SHP77 treated with DMSO at 0.1 percent for 48 hours (cell line): ENCODE measurements around the gene MFSD12.
A peak's percentile ranks its signal among the peaks of the same experiment; 100 is the strongest.

Source experiments
- DNase-seq: peaks from one replicate; lab custom pipeline; 2025; lab: John Stamatoyannopoulos, UW

The MFSD12 gene

GRCh38 chr19:3557461-3558248 lies at the start of gene MFSD12:
Gene MFSD12 (minus strand): TSS chr19:3557586. CDS start chr19:3557403, 183 bp downstream.
- DNase-seq: peak; percentile 64

- no peak for DNase-seq
These were observed 49.4 kb upstream of the MFSD12 start, which contains the start of gene TBXA2R for GRCh38 chr19:3606690-3607289. Gene TBXA2R (minus strand): TSS chr19:3606875. CDS start chr19:3600634, 6,241 bp downstream.

GRCh38 chr19:3606174-3606689 lies 48.8 kb upstream of the MFSD12 start:
- DNase-seq: no peak

- no peak for DNase-seq
These were observed 48.4 kb upstream of the MFSD12 start for GRCh38 chr19:3605770-3606169.

DNA sequence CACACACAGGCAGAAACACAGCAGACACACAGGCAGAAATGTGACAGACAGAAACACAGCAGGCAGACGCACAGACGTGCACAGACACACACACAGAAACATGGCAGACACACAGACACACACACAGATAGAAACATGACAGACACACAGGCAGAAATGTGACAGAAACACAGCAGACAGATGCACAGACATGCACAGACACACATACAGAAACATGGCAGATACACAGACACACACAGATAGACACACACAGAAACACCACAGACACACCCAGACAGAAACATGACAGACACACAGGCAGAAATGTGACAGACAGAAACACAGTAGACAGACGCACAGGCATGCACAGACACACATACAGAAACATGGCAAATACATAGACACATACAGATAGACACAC lies 48.0 kb upstream of the MFSD12 start:
- DNase-seq: no peak

- DNase-seq: no peak
These were observed 47.6 kb upstream of the MFSD12 start for GRCh38 chr19:3604987-3605343.

DNA sequence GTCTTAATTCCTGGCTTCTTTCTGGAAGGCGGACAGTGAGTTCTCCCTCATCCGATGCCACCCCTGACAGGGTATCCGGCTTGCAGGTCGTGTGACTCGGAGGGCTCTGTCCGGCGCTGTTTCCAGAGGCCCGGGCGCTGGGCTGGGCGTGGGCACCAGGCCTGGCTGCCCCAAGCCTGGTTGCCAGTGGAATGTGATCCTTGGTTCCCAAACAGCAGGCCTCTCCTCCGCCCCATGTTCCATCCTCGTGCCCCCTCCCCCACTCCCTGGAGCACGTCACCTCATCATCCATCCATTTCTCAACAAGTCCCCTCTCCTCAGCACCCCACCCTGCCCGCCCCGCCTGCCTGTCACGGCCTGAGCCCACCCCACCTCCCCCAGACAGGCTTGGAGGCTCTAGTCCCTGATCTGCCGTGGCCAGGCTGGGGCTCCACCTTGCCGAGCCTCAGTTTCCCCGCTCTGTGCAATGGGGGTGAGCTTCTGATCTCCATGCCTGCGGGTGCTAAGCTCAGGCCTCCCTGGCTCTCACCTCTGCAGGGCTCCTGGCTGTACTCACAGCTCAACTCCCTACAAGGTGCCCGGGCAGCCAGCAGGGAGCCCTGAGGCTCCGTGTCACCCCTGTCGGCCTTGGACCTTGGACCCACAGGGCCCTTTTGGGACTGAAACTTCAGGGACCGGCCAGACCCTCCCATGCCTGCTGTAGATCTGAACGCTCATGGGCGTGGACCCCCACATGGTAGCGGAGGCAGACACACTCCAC lies 47.0 kb upstream of the MFSD12 start:
- DNase-seq: no peak

DNA sequence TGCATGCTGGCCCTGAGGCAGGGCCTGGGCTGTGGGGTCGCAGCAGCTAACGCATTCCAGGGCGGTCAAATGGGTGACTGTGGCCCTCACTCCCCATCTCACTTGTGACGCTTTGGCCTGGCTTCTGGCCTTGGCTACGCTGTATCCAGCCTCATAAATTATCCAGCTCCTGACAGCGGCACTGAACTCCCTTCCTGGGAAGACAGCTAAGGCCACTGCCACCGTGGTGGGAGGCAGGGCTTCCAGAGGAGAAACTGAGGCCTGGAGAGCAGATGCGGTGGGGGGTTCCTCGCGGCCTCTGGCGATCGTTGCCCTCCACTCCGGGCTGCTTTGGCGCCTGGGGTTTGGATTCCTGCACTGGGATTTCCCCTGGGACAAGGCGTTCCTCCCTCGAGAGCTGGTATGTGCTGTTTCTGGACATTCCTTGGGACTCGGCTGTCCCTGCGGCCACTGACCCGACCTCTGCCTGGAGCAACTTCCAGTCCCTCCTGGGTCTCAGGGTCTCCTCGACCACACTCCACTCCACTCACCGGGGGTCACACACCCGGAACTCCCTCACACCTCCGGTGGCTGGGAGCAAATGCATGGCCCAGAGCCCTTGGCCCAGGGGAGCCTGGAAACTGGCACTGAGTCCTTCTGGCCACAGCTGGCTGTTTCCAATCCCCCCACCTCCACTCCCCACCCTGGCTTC lies 45.9 kb upstream of the MFSD12 start:
- no peak for DNase-seq

GRCh38 chr19:3601021-3601420 lies 43.6 kb upstream of the MFSD12 start:
- no peak for DNase-seq

DNA sequence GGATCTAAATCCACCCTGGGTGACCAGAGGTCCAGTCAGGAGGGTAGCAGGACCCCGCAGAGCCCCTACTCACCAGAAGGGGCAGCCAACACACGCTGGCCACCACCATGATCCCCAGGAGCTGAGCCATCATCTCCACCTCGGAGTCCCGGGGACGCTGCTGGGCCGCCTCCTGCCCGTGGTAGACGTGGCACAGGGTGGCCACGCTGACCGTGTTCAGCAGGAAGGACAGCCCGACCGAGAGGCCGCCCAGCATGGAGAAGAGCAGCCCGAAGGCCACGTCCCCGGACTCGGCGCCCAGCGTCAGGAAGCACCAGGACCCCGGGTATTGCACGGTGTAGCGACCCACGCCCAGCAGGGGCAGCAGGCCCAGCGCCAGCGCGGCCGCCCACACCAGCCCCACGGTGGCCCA lies 42.4 kb upstream of the MFSD12 start:
- no peak for DNase-seq

- no peak for DNase-seq
These were observed 38.2 kb upstream of the MFSD12 start for GRCh38 chr19:3595521-3596061.

DNA sequence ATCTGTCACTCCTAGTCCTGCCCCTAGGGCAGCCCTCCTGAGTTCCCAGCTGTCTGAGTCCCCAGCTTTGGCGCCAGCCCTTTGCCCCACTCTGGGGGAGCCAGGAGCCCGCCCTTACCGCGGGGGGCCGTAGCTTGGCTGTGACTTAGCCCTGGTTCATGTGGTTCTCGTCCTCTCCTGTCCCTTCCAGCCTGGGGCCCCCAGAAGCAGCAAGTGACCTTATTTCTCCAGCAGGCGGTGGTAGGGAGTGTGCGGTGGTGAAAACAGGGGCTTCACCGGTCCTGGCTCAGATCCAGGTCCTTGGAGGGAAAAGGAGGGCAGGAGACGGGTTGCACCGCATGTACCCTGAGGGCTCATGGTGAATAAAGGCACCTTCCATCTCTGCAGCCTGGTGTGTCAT lies 35.8 kb upstream of the MFSD12 start:
- DNase-seq: no peak

- DNase-seq: no peak
These were observed 34.7 kb upstream of the MFSD12 start for GRCh38 chr19:3591876-3592613.

DNA sequence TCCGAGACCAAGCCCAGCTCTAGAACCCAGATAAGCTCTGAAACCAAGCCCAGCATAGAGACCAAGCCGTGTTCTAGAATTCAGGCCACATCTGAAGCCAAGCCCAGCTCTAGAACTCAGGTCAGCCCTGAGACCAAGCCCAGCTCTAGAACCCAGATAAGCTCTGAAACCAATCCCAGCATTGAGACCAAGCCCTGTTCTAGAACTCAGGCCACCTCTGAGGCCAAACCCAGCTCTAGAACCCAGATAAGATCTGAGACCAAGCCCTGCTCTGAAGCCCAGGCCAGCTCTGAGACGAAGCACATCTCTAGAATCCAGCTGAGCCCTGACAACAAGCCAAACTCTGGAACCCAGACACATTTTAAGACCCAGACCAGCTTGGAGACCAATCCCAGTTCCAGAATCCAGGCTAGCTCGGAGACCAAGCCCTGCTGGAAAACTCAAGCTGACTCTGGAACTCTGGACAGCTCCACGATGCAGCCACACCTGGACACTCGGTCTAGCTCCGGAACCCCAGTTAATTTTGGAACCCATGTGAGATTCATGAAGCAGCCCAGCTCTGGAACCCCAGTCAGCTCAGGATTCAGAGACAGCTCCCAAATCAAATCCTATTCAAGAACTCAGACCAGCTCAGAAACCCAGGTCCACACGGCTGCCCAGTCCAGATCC lies 33.7 kb upstream of the MFSD12 start:
- DNase-seq: no peak

DNA sequence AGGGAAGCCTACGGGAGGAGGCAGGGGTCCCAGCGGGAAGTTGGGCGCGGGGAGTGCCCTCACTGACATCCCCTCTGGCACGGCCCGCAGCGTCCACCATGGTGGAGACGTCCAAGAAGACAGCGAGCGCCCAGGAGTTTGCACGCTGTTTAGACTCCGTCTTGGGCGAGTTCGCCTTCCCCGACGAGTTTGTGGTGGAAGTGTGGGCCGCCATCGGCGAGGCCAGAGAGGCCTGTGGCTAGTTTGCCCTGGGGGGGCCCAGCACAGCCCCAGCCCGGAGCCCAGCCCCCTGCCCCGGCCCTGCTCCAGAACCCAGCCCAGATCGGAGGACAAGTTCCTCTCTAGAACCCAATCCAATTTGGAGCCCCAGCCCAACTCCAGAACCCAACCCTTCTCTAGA lies 32.6 kb upstream of the MFSD12 start:
- no peak for DNase-seq

DNA sequence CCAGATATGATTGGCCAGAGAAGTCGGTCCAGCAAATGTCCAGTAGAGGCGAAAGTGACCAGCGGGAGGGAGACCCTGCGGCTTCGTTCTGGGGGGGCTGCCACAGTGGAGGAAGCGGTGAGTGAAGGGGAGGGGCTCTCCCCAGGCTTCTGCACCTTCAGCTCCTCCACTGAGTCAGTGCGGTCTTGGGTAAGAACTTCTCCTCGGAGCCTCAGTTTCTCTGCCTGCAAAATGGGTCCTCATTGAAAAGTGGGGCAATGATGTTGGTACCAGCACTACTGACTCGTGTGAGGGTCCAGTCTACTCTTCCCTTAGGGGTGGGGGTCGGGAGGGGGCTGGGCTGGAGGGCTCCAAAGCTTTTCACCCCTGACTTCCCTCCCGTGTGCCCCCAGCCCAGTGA lies 32.1 kb upstream of the MFSD12 start:
- DNase-seq: no peak

GRCh38 chr19:3586707-3587346 lies 29.4 kb upstream of the MFSD12 start:
- no peak for DNase-seq

GRCh38 chr19:3586127-3586626 lies 28.8 kb upstream of the MFSD12 start:
- DNase-seq: no peak

DNA sequence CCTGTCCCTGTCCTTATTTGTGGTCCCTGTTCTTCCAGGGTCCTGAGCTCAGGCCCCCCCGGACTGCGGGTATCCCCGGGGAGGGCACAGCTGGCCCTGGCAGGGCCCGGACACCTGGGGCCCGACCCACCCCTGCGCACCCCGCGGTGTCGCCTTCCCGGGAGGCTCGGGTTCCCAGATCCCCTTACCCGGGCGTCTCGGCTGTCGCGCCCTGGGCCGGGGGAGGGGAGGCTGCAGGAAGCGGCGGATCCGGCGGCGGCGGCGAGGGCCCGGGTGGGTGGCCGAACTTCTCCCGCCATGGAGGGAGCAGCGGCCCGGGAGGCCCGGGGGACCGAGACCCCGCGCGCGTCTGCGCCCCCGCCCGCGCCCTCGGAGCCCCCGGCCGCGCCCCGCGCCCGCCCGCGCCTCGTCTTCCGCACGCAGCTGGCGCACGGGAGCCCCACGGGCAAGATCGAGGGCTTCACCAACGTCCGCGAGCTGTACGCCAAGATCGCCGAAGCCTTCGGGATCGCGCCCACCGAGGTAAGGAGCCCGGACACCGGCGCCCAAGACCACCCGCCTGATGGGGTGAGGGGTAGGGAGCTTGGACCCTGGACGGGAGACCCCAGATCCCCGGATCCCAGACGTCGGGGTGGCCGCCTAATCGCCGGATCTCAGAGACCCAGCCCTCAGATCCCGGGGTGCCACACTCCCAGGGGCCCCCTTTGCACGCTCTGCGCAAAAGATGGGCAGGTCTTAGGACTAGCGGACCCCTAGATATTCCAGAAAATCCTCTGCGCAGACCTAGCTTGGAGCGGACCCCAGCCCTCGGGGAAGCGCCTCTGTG lies 28.1 kb upstream of the MFSD12 start, which contains the start of gene GIPC3:
GIPC3 (plus strand) TSS at position 178 of the 826 bp plus-strand sequence; CDS start at position 298, 120 bp downstream.
- DNase-seq: no peak
